Measurements from ENCODE around the gene FBLN1. TPM values are rescaled to one million over a fixed set of nuclear protein-coding genes. Genes with fewer than 3 reads are reported as not detected.
A peak's percentile ranks its signal among the peaks of the same experiment; 100 is the strongest.

FBLN1 gene
- total RNA-seq, 1 donor from 2014 or later = 307 TPM

DNA sequence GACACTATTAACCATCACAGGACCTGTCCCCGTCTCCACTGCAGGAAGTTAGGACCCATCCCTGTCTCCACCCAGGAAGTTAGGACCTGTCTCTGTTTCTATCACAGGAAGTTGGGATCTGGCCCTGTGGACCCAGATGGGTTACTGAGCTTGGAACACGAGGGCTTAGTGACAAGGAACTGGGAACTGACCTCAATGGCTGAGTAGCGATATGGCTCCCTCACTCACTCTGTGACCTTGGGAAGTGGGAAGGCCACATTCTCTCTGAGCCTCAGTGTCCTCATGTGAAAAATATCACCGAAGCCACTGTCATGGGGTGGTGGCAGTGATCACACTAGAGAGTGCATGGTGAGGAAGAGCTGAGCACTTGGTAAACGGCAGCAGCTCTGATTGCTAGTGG is 59.4 kb downstream of the FBLN1 start:
- ATAC-seq = no peak
- no peak overlapping the region for H3K27ac ChIP-seq
- TF ChIP-seq CTCF (IDR thresholded peaks at IDR 0.05) = no peak
- no peak for DNase-seq
- H3K9me3 ChIP-seq = peaks cover 8% of the 10 kb centered on the region
- no peaks in the 10 kb centered on the region for H3K4me1 ChIP-seq
- H3K4me3 ChIP-seq = no peak overlapping the region
- H3K27me3 ChIP-seq (ENCODE audit: low read depth) = peaks cover 7% of the 10 kb centered on the region
- intact Hi-C loops (cut with DNase I) = no loop called here
- H3K36me3 ChIP-seq = no peaks in the 10 kb centered on the region

DNA sequence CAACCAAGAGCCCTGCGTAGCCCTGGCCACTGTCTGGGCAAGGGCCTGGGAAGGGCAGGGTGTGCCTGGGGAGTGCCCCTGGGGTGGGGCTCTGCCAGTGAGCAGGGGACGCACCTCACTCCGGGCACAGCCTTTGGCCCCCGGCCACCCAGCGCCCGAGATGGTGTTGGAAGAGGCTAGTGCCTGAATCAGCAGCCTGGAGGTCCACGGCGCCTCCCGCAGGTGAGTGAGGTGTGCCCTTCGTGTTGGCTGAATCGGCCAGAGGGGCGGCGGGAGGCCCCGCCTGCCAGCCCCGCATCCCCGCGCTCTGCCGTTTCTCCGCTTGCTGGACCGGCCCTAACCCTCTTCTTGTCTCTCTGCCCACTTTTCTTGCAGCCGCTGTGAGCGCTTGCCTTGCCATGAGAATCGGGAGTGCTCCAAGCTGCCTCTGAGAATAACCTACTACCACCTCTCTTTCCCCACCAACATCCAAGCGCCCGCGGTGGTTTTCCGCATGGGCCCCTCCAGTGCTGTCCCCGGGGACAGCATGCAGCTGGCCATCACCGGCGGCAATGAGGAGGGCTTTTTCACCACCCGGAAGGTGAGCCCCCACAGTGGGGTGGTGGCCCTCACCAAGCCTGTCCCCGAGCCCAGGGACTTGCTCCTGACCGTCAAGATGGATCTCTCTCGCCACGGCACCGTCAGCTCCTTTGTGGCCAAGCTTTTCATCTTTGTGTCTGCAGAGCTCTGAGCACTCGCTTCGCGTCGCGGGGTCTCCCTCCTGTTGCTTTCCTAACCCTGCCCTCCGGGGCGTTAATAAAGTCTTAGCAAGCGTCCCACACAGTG is 60.1 kb downstream of the FBLN1 start:
- Histone ChIP-seq H3K27ac (no peak overlapping the region), H3K27me3 (ENCODE audit: low read depth) (peaks cover 11% of the 10 kb centered on the region), H3K4me3 (no peak overlapping the region), H3K9me3 (peaks cover 8% of the 10 kb centered on the region), H3K4me1 (no peaks in the 10 kb centered on the region), H3K36me3 (no peaks in the 10 kb centered on the region)
- no peak for TF ChIP-seq CTCF (IDR thresholded peaks at IDR 0.05)
- intact Hi-C loops (cut with DNase I) = no loop called here
- ATAC-seq = peak in 1 of 2 donors; percentile 49
- no peak for DNase-seq

- peak in 1 of 2 donors; percentile 27 for ATAC-seq
- peaks cover 8% of the 10 kb centered on the region for H3K9me3 ChIP-seq
- TF ChIP-seq CTCF (IDR thresholded peaks at IDR 0.05) = no peak
- no peaks in the 10 kb centered on the region for H3K36me3 ChIP-seq
- H3K4me3 ChIP-seq = no peak overlapping the region
- H3K27me3 ChIP-seq (ENCODE audit: low read depth) = peaks cover 13% of the 10 kb centered on the region
- H3K4me1 ChIP-seq = no peaks in the 10 kb centered on the region
- intact Hi-C loops (cut with DNase I) = no loop called here
- DNase-seq = no peak
- no peak overlapping the region for H3K27ac ChIP-seq
These were observed 60.8 kb downstream of the FBLN1 start for GRCh38 chr22:45563362-45564040.

GRCh38 chr22:45564349-45565030 is 61.8 kb downstream of the FBLN1 start:
- peaks cover 13% of the 10 kb centered on the region for H3K27me3 ChIP-seq (ENCODE audit: low read depth)
- no peaks in the 10 kb centered on the region for H3K36me3 ChIP-seq
- H3K9me3 ChIP-seq = peaks cover 8% of the 10 kb centered on the region
- TF ChIP-seq CTCF (IDR thresholded peaks at IDR 0.05) = no peak
- no peak overlapping the region for H3K27ac ChIP-seq
- ATAC-seq = peak in 1 of 2 donors; percentile 7
- intact Hi-C loops (cut with DNase I) = no loop called here
- no peak overlapping the region for H3K4me3 ChIP-seq
- no peaks in the 10 kb centered on the region for H3K4me1 ChIP-seq
- no peak for DNase-seq

GRCh38 chr22:45565171-45565570 is 62.5 kb downstream of the FBLN1 start:
- Histone ChIP-seq H3K4me3 (no peak overlapping the region), H3K4me1 (no peaks in the 10 kb centered on the region), H3K27me3 (ENCODE audit: low read depth) (peaks cover 13% of the 10 kb centered on the region), H3K36me3 (no peaks in the 10 kb centered on the region), H3K9me3 (peaks cover 5% of the 10 kb centered on the region), H3K27ac (no peak overlapping the region)
- DNase-seq = no peak
- intact Hi-C loops (cut with DNase I) = no loop called here
- no peak for TF ChIP-seq CTCF (IDR thresholded peaks at IDR 0.05)
- no peak for ATAC-seq
